HG03097 (cell line): ENCODE results near the gene PKP4.
"Not testable (repeated sequence)": the region's sequence is repeated elsewhere in the genome, so short reads cannot be mapped to it uniquely, and the experiment has no call there.

Experiments used
- ATAC-seq: cut with Tn5 transposase; IDR thresholded peaks from one replicate; pipeline ENCODE4 v1.9.1; 2021; ENCODE audit not compliant: unreplicated experiment, low FRiP score

The PKP4 gene

DNA sequence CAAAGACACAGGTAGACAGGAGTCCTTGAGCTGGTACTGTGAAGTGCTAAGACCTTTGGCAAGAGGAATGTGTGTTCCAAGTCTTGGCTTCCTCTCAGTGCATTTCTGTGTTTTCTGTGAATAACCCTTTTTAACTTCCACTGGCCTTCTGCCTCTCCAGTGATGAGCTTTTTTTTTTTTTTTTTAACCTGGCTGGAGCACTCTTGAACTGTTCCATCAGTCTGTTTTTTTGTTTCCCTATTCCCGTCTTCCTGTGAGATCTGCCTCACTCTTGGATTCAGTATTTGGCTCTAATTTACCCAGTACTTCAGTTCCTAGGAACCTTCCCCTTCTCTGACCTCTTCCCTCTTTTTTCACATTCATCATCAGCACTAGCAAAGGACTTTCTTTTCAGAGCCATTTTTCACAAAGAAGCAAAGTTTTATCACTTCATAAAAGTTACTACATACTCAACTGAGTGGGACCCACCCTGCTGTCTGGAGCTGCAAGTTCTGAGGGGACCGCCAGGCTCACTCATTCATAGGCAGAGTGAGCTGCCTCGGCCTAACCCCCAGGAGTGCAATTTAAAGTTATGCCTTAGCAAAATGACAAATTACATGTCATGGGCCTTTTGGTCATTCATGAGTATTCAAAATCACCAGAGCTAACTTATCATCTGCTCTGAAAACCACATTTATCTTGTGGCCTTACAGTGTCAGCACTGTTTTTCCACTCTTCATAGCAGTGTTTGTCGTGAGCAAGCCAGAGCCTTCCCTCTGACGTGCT, 211.4 kb downstream of the PKP4 start:
- ATAC-seq = no peak

DNA sequence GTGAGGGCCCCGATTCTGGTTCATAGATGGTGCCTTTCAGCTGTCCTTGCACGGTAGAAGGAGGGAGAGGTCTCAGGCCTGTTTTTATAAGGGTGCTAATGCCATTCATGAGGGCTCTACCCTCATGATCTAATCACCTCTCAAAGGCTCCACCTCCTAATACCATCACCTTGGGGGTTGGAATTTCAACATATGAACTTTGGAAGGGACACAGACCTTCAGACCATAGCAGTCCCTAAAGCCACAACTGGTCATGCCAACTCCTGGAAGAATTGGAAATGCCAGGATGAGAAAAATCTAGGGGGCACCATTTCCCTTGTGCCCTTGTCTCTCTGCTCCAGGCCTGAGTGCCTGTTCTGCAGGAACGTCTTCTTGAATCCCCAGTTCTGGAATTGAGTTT, 213.5 kb downstream of the PKP4 start:
- no peak for ATAC-seq

DNA sequence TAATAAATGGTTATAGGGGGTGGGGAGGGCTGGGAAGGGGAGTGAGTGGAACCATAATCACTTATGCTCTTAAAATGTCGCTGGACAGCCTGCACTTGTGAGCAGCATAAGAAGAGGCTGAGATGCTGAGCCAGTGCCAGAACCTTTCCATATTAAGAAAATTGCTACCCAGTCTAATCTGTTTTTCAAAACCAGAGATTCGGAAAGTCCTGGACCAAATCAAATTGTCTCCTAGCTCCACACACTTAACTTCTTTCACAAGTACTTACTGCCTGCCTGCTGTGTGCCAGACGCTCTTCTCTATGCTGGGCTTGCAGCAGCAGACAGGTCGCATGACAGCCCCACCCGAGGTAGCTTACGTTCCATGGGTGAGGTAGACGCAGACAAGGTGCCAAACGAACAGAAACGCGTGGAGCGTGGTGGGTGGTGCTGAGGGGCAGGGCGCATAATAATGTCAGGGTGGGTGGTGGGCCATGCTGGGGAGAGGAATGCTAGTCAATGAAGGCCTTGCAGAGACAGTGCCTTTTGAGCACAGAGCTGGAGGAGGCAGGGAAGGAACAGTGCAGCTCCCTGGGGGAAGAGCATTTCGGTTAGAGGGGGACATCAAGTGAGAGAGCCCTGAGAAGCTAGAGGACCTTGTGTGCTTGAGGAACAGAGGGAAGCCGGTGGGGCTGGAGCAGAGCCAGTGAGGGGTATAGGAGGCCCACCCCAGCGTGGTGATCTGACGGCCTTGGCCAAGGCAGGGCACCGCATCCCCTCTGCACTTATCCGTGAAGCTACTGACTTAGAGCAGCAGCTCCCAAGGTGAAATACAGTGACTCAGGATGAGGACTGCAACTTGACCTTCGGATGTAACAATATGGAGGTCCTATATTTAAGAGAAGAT, 214.9 kb downstream of the PKP4 start:
- ATAC-seq = no peak

DNA sequence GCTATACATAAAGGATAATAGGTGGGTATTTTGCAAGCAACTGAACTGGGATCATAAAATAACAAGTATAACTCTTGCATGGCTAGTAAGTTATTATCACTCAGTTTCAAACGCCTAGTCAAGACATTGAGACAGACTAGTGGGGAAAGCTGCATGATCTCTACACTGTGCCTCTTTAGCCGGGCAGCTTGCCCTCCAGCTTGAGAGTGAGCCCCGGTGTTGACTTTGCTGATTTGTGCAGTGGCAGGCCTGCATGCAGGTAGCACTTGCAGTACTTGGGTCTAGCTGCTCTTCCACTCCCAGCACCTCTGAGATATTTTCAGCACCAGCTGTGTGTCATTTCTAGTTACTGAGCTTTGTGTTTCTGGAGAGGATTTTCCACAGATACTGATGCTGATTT, 219.5 kb downstream of the PKP4 start:
- no peak for ATAC-seq

DNA sequence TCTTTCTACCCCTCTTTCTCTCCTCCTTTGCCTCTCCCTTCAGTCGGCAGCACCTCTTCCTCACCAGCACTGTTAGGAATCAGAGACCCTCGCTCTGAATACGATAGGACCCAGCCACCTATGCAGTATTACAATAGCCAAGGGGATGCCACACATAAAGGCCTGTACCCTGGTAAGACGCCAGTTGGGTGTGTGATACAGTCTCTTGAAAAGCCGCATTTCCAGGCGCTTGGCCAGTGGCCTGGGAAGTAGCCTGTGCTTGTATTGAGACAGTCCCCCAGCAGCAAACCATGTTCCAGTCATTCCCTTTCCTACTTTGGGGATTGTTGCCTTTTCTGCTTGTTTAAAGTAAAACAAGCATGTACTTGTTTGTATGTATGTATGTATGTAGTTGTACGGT, 219.9 kb downstream of the PKP4 start:
- no peak for ATAC-seq

DNA sequence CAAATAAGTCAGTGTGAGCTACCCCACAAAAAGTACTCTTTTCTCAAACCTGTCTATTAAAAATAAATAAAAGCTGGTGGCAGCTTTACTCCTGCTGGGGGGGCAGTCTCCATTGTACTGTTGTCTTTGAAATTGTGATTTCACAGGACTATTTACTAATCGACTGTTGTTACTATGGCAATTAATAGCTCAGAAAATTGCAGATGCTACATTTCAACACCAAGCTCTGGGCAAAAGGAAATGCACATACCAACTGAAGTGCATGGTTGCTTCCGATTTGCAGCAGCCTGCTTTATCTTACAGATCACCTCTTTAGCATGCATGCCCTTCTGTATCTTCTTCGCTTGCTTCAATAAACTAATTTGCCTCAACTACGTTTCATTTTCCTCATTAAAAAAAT, 220.8 kb downstream of the PKP4 start:
- no peak for ATAC-seq

DNA sequence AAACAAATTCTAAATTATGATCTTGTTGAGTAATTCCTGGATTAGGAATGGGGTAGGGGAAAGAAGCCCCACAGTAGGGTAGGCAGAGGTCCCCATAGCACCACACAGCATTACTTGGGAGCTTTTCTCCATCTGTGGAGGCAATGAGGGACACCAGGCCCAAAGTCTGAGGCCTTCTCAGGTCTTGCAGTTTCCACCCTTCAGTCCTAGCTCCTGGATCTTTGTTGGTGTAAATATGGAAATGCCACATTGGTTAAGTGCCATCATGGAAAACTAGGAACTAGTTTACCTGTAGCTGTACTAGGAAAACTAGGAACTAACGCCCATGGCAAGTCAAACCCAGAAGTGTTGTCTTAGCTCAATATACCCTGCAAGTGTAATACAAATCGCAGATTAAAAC, 225.1 kb downstream of the PKP4 start:
- ATAC-seq = no peak

DNA sequence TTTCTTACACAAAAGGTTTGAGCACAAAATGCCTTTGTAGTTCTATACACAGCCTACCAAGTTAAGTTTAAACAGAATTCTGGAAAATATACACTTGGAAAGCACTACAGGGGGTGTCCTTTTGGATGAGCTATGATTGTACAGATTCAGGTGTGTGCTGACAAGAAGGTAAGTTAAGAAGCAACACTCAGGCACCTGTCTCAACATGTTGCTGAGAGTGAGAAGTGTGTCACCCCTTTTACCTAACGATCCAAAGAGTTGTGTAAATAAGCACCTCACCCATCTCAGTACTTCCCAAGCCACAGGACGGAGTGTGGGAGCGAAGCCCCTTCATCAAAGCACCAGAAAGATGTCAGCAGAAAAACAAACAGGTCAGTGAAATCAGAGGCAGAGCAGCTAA, 228.9 kb downstream of the PKP4 start:
- no peak for ATAC-seq

DNA sequence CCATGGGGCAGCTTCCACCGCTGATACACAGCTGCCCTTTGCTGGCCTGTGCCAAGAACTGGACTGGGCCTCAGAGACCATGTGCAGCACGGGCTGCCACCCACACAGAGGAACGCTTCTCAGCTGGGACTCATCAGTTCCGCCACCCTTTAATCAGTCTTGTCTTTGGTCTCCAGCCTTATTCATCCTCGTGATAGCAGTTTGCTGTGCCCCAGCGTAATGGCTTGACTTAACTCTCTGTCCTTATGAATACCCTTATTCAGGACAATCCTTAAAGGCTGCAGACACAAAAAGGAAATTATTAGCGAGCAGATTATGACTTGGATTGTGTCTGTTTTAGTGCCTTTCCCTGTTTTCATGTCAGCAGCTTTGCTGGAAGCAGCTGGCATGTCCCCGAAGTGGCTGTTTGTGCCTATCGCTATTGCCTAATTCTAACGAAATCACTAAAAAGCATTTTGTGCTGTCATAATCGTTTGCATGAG, 229.5 kb downstream of the PKP4 start:
- no peak for ATAC-seq

DNA sequence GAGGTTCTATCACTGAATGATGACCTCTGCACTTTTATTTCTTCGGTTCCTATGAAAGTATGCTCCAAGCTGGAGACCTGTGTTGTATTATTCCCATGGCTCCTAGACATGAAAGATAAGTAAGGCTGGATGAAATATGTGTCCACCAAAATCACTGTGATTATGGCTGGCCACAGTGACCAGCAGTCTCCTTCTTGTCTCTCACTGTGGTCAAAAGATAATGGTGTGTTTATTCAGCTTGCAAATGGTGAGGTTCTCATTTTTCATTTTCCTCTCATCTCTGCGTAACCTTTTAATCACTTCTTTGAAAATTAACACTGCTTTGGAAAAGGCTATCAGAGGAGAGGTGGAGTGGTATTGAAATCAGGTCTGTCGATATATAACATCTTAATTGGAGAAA, 230.6 kb downstream of the PKP4 start:
- no peak for ATAC-seq

DNA sequence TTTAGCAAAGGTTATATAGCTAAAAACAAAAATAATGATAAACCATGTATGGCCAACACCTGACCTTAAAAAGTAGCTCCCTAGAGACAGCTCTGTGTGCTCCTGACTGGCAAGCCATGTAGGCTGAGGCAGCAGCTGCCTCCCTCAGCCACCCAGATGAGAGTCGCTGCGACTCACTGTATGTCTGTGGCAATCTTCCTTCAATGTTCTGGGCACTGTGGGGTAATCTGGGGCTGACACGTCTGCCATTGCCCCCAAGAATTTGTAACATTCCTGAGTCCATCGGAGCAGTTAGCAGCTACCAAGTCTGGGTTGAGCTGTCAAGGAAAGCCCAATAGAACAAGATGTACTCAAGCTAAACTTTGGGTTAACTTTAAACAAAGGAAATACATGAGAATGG, 232.0 kb downstream of the PKP4 start:
- ATAC-seq = no peak

DNA sequence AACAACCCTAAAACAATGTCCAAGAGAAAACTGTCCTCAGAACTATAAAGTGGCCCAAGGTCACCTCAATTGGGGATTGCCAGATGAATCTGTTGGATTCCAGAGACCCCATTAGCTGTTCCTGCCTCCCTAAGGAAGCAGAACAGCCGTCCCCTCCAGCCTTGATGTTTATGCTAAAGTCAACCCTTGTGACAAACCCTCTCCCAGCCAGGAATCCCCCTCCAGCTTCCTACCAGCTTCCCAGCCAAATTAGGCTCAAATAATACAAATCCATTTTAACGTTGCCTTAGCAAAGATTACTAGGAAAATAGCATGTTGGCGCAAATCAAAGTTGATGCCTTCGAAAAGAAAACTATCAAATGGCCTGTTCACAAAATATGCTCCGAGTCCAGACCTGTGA, 232.6 kb downstream of the PKP4 start:
- ATAC-seq = no peak

DNA sequence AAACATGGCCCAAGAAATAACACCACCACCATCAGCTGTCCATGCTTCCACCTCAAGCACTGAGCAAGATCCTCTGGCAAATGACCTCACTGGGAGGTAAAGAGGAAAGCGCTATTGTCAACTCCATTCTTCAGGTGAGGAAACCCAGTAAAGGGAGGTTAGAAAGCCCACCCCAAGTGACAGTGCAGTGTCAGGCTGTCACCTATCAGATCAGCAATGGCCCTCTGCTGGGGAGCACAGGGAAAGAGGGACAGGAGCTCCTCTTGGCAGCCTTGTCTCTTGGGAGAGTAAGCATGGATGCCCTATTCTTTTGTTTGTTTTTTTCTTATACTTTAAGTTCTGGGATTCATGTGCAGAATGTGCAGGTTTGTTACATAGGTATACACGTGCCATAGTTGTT, 234.1 kb downstream of the PKP4 start:
- no peak for ATAC-seq

DNA sequence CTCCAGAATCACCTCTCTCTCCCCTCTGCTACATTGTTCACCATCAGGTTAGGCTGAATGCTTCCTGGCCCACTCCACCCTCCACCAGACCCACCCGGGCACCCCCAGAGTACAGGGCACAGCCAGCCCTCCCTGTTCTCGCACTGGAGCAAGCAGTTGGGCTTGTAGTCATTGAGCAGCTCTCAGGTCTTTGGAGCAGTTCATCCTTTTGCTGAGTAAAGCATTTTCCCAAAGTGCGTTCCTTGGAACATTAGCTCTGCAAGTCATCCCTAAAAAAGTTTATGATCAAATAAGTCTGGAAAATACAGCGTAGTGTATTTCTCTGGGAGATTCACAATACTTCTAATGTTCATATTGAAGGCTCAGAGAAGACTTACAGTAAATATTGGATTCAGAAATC, 234.9 kb downstream of the PKP4 start:
- ATAC-seq = no peak

DNA sequence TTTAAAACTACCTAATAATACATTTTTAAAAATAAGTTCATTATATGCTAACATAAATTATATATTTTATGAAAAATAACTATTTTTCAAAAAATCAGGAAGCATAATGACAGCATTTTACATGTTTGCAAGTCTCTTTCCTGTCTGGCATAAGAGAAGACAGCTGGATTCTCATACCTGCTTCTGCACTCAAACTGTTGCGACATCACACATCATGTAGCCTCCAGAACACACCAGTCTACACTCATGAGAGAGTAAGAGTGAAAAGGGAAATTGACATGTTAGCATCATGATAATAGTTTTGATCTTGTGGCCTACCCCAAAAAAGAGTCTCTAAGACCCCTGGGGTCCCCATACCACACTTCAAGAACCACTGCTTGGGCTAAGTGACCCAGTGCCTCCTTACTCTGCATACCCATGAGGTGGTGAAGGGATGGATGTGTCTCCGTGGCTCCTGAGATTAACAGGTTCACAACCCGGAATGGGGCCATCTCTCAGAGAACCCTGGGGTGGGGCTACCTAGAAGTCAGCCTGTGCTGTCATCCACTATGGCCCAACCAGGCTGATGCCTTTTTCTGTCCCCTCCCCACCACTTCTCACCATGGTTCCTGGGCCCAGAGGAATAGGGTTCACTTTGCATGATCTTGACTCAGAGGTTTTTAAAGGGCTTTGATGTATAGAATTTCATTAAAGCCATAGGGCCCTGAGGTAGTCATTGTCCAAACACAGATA, 235.8 kb downstream of the PKP4 start:
- no peak for ATAC-seq

DNA sequence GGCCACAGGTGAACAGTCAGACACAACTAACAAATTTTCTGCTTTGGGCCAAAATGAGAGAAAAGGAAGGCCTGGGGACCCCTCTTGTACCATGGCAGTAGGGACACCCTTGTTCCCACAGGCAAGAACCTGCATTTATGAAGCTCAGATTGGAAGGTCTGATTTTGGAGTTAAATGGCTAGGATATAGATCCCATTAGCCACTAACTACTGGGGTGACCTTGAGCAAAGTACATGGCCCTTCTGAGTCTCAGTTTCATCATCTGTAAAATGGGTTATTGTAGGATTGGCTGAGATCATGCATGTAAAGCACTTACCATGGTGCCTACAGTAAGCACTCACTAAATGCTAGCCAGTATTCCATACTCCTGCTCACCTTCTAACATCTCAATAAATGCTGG, 236.7 kb downstream of the PKP4 start:
- no peak for ATAC-seq

DNA sequence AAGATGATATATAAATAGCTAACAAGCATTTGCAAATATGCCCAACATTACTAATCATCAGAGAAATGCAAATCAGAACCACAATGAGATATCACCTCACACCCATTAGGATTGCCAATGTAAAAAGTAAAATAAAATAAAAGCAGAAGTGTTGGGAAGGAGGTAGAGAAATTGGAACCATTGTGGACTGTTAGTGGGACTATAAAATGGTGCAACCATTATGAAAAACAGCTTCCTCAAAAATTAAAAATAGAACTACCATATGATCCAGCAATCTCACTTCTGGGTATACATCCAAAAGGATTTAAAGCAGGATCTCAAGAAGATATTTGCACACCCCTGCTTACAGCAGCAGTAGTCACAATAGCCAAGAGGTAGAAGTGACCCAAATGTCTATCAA, 238.6 kb downstream of the PKP4 start:
- no peak for ATAC-seq

DNA sequence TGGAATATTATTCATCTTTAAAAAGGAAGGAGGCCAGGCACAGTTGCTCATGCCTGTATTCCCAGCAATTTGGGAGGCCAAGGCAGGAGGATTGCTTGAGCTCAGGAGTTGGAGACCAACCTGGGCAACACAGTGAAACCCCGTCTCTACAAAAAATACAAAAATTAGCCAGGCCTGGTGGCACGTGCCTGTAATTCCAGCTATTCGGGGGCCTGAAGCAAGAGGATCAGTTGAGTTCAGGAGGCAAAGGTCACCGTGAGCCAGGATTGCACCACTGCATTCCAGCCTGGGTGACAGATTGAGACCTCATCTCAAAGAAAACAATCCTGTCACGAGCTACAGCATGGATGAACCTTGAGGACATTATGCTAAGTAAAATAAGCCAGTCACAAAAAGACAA, 239.0 kb downstream of the PKP4 start:
- ATAC-seq = not testable (repeated sequence)

DNA sequence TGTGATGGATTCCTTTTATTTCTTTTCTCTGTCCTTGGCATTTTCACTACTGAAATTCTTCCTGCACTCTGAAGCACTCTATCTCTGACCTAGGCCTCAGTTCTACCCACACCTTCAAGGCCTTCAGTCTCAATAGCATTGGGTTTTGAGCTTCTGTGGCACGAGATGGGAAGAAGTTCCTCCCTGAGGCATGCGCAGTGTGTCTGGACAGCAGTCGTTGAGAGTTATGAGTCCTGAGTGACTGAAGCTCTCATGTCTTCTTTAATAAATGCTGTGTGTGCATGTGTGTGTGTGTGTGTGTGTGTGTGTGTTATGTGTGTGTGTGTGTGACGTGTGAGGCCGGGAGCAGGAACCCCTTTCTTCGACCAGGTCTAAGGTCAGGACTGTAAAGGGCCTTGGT, 242.6 kb downstream of the PKP4 start:
- no peak for ATAC-seq

DNA sequence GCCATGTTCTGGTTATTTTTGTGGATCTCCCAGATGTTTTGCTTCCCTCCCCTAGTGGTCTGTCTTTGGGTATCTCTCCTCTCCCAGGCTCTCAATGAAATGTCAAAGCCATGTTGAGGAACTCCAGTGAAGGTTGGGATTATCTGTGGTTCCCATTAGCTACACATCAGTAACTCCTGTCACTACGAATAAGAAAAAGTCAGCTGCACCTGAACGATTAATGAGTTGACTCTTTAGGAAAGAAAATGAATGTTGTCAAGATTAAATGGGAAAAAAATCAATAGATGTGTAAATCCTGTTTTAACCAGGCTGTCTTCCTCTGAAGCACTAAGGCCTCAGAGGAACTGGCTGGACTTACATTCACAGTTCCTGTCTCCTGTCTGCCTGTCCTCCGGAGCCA, 244.3 kb downstream of the PKP4 start:
- no peak for ATAC-seq

DNA sequence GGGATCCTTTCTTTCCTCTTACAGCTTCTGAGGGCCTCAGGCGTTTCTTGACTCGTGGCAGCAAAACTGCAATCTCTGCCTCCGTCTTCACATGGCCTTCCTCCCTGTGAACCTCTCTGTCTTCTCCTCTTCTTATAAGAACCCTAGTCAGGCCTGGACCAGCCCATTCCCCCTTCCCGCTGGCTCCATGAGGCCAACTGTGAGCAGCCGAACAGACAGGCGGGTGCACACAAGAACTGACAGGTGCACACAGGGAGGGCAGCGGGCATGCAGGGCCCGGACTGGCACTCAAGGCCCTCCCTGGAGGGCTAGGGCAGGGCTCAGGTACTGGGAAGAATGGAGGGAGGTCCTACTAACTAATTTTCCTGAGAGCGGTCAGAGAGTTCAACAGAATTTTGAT, 246.0 kb downstream of the PKP4 start:
- no peak for ATAC-seq
